Loucy (cell line): ENCODE data around the gene KAT7.

Experiments used
- H2AFZ ChIP-seq: fragments of 200-600 bp; sonication (generic); 2 replicates; pipeline ENCODE4 v1.6.0; 2016; ENCODE audit warnings: antibody characterized with exemption, mild to moderate bottlenecking, low read length, moderate library complexity
- H3F3A ChIP-seq: fragments of 200-600 bp; 2 replicates; pipeline ENCODE4 v1.6.0; 2016; ENCODE audit warnings: antibody characterized with exemption, low read depth, mild to moderate bottlenecking
- H3K27me3 ChIP-seq: fragments of 200-600 bp; sonication (generic); 2 replicates; pipeline ENCODE4 v1.6.1; 2014; ENCODE audit warnings: low read length, mild to moderate bottlenecking; ENCODE audit not compliant: insufficient read depth, poor library complexity, severe bottlenecking
- H3K36me3 ChIP-seq: fragments of 200-600 bp; sonication (generic); 2 replicates; pipeline ENCODE4 v1.6.1; 2016; ENCODE audit warnings: low read length; ENCODE audit not compliant: insufficient read depth
- H3K4me1 ChIP-seq: fragments of 200-600 bp; sonication (generic); 2 replicates; pipeline ENCODE4 v1.5.1; 2014; ENCODE audit warnings: low read length, mild to moderate bottlenecking; ENCODE audit not compliant: insufficient read depth, poor library complexity, severe bottlenecking
- H3K4me2 ChIP-seq: fragments of 200-600 bp; sonication (generic); 2 replicates; pipeline ENCODE4 v1.6.0; 2014; ENCODE audit warnings: antibody characterized with exemption, low read length, low read depth, mild to moderate bottlenecking; ENCODE audit not compliant: poor library complexity, severe bottlenecking
- H3K4me3 ChIP-seq: fragments of 200-600 bp; sonication (generic); 2 replicates; pipeline ENCODE4 v1.5.1; 2014; ENCODE audit warnings: low read length, mild to moderate bottlenecking, mixed read lengths; ENCODE audit not compliant: poor library complexity, severe bottlenecking
- H3K79me2 ChIP-seq: fragments of 200-600 bp; sonication (generic); 2 replicates; pipeline ENCODE4 v1.6.1; 2014; ENCODE audit warnings: low read length; ENCODE audit not compliant: insufficient read depth
- H3K9ac ChIP-seq: fragments of 200-600 bp; sonication (generic); 2 replicates; pipeline ENCODE4 v1.6.0; 2014; ENCODE audit warnings: mild to moderate bottlenecking, low read depth, low read length, moderate library complexity; ENCODE audit not compliant: poor library complexity, severe bottlenecking
- H3K9me2 ChIP-seq: fragments of 200-600 bp; sonication (generic); replicated peaks from 2 replicates; pipeline ENCODE4 v1.6.1; 2016; ENCODE audit warnings: low read depth, low read length, mixed read lengths
- H3K9me3 ChIP-seq: fragments of 200-600 bp; sonication (generic); 2 replicates; pipeline ENCODE4 v1.6.1; 2014; ENCODE audit warnings: mild to moderate bottlenecking, antibody characterized with exemption, low read length, low read depth; ENCODE audit not compliant: insufficient read depth
- H4K20me1 ChIP-seq: fragments of 200-600 bp; sonication (generic); 2 replicates; pipeline ENCODE4 v1.6.0; 2014; ENCODE audit warnings: antibody characterized with exemption, low read length, mild to moderate bottlenecking; ENCODE audit not compliant: insufficient read depth, poor library complexity, severe bottlenecking
- EZH2phosphoT487 ChIP-seq: fragments of 200-600 bp; IDR thresholded peaks from 2 replicates; pipeline ENCODE4 v1.6.1; 2018; ENCODE audit warnings: antibody characterized with exemption, mild to moderate bottlenecking, moderate library complexity, borderline replicate concordance
- TF ChIP-seq, protein P1 (sequence below): fragments of 200-600 bp; sonication (generic); conservative IDR thresholded peaks from 2 replicates; pipeline ENCODE4 v1.5.1; 2014; ENCODE audit warnings: mild to moderate bottlenecking, antibody characterized with exemption, low read length

The KAT7 gene

DNA sequence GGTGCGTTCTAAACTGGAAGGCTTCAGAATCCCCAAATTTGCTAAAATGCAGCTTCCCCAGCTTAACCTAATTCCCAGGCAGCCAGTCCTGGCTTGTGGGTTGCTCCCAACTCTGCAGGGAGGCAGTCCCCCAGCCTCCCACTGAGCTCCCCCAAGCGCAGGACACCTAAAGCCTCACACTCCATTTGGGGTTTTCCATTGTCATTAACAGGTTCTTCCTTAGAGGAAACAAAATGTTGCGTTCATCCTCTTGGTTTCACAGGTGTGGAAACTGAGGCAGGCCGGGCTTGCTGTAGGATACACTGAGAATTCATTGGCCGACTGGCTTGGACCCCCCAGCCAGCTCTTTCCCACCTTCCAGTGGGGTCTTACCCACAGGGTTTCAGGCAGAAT, 61.7 kb downstream of the KAT7 start:
- H3K36me3 ChIP-seq = no peaks in the 10 kb centered on the region
- peaks cover 26% of the 10 kb centered on the region for H3K4me1 ChIP-seq
- H4K20me1 ChIP-seq = no peaks in the 10 kb centered on the region
- no peak overlapping the region for H2AFZ ChIP-seq
- TF ChIP-seq, protein P1, sequence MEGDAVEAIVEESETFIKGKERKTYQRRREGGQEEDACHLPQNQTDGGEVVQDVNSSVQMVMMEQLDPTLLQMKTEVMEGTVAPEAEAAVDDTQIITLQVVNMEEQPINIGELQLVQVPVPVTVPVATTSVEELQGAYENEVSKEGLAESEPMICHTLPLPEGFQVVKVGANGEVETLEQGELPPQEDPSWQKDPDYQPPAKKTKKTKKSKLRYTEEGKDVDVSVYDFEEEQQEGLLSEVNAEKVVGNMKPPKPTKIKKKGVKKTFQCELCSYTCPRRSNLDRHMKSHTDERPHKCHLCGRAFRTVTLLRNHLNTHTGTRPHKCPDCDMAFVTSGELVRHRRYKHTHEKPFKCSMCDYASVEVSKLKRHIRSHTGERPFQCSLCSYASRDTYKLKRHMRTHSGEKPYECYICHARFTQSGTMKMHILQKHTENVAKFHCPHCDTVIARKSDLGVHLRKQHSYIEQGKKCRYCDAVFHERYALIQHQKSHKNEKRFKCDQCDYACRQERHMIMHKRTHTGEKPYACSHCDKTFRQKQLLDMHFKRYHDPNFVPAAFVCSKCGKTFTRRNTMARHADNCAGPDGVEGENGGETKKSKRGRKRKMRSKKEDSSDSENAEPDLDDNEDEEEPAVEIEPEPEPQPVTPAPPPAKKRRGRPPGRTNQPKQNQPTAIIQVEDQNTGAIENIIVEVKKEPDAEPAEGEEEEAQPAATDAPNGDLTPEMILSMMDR = no peak
- no peak for TF ChIP-seq EZH2phosphoT487
- peak overlapping the region; percentile 77 for H3K4me3 ChIP-seq
- peak overlapping the region; percentile 43 for H3K9ac ChIP-seq
- no peaks in the 10 kb centered on the region for H3K9me2 ChIP-seq
- H3K4me2 ChIP-seq = peak overlapping the region; percentile 76
- no peaks in the 10 kb centered on the region for H3K9me3 ChIP-seq
- no peaks in the 10 kb centered on the region; the same call in 1 of the 2 replicates for H3F3A ChIP-seq
- no peaks in the 10 kb centered on the region for H3K79me2 ChIP-seq
- no peaks in the 10 kb centered on the region for H3K27me3 ChIP-seq

DNA sequence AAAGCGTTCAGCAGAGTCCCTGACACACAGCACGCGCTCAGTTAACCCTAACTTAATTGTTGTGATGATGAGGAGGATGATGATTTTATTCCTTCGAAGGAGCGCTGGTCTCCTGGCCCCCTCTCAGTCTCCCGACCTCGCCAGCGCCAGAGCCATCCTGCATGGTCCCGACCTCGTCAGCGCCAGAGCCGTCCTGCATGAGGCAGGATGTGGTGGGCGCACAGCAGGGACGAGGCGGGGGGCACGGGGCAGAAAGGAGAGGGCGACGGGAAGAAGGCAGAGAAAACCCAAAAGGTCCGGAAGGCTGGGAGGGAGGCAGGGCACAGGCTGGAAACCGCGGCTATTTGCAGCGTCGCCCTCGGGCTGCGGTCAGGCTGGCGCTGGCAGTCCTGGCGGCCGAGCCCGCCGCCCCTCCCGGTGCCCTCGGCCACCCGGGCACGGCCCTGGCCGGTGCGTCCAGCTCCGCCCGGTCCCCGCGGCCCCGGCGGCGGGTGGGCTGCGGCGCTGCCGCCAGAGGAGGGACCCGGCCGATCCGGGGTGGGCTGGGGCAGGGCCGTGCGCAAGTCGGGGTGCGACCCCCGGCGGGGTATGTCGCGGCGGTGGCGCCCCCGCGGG, 62.4 kb downstream of the KAT7 start:
- Histone ChIP-seq H4K20me1 (no peaks in the 10 kb centered on the region), H3K9me2 (no peaks in the 10 kb centered on the region), H3K4me3 (peak overlapping the region; percentile 77), H3F3A (no peaks in the 10 kb centered on the region; the same call in 1 of the 2 replicates), H3K9me3 (no peaks in the 10 kb centered on the region), H3K4me1 (peaks cover 24% of the 10 kb centered on the region), H3K36me3 (no peaks in the 10 kb centered on the region), H3K4me2 (peak overlapping the region; percentile 76), H3K9ac (peak overlapping the region; percentile 43), H2AFZ (peak overlapping the region; percentile 14; the same call in 1 of the 2 replicates), H3K27me3 (no peaks in the 10 kb centered on the region), H3K79me2 (no peaks in the 10 kb centered on the region)
- TF ChIP-seq, protein P1 = no peak
- TF ChIP-seq EZH2phosphoT487 = no peak

GRCh38 chr17:49851387-49852291, 63.2 kb downstream of the KAT7 start:
- TF ChIP-seq, protein P1 = peak; percentile 76
- TF ChIP-seq EZH2phosphoT487 = no peak
- H3K4me2 ChIP-seq = peak overlapping the region; percentile 76

More at GRCh38 chr17:49851387-49852291, 63.2 kb downstream of the KAT7 start:
- Histone ChIP-seq H3K79me2 (no peaks in the 10 kb centered on the region), H2AFZ (peak overlapping the region; percentile 65), H3K9me2 (no peaks in the 10 kb centered on the region), H4K20me1 (no peaks in the 10 kb centered on the region), H3K4me3 (peak overlapping the region; percentile 77), H3K9me3 (no peaks in the 10 kb centered on the region), H3K4me1 (peaks cover 24% of the 10 kb centered on the region), H3K36me3 (no peaks in the 10 kb centered on the region), H3K27me3 (no peaks in the 10 kb centered on the region), H3K9ac (peak overlapping the region; percentile 51), H3F3A (no peaks in the 10 kb centered on the region; the same call in 1 of the 2 replicates)
